HepG2 (cell line): Measurements from ENCODE around the gene CMAS. TPM values are rescaled to one million over a fixed set of nuclear protein-coding genes. Genes with fewer than 3 reads are reported as not detected.

Experiments used
- AKAP8 ChIP-seq: sonication (generic); formaldehyde crosslinking; IDR thresholded peaks from 2 replicates; pipeline ENCODE4 v1.5.1; 2020; ENCODE audit warnings: mild to moderate bottlenecking, missing genetic modification reagents
- ERF ChIP-seq: IDR thresholded peaks from 2 replicates; pipeline ENCODE4 v1.6.1; 2018; ENCODE audit warnings: missing biosample characterization, missing genetic modification reagents
- GTF2F1 ChIP-seq: fragments of 150-350 bp; IDR thresholded peaks from 2 replicates; pipeline ENCODE4 v1.6.1; 2014; ENCODE audit warnings: low read length
- HNRNPH1 ChIP-seq: fragments of 200-400 bp; formaldehyde crosslinking; optimal IDR thresholded peaks from 2 replicates; pipeline ENCODE3; 2017; ENCODE audit warnings: mild to moderate bottlenecking, low read depth, low read length
- HOXA7 ChIP-seq: sonication (generic); formaldehyde crosslinking; IDR thresholded peaks from 2 replicates; pipeline ENCODE4 v1.8.1; 2022; ENCODE audit warnings: mild to moderate bottlenecking, missing genetic modification reagents, moderate library complexity
- ISL2 ChIP-seq: sonication (generic); formaldehyde crosslinking; IDR thresholded peaks from 2 replicates; pipeline ENCODE4 v1.5.0; 2020; ENCODE audit warnings: missing genetic modification reagents
- KDM6A ChIP-seq: IDR thresholded peaks from 2 replicates; pipeline ENCODE4 v1.6.1; 2016; ENCODE audit warnings: low read depth
- KLF6 ChIP-seq: IDR thresholded peaks from 2 replicates; pipeline ENCODE4 v1.8.0; 2016; ENCODE audit warnings: missing biosample characterization, missing genetic modification reagents
- NCOA5 ChIP-seq: sonication (generic); formaldehyde crosslinking; IDR thresholded peaks from 2 replicates; pipeline ENCODE4 v1.4.0; 2020; ENCODE audit warnings: missing genetic modification reagents
- NFE2L1 ChIP-seq: sonication (generic); formaldehyde crosslinking; IDR thresholded peaks from 2 replicates; pipeline ENCODE4 v1.4.0; 2020; ENCODE audit warnings: missing genetic modification reagents, mild to moderate bottlenecking, borderline replicate concordance
- PHF8 ChIP-seq: sonication (generic); formaldehyde crosslinking; IDR thresholded peaks from 2 replicates; pipeline ENCODE4 v1.5.0; 2020; ENCODE audit warnings: missing genetic modification reagents
- REL ChIP-seq: sonication (generic); formaldehyde crosslinking; conservative IDR thresholded peaks from 2 replicates; pipeline ENCODE4 v1.8.0; 2022; ENCODE audit warnings: mild to moderate bottlenecking, missing genetic modification reagents, moderate library complexity
- SRSF9 ChIP-seq: fragments of 200-400 bp; formaldehyde crosslinking; IDR thresholded peaks from 2 replicates; pipeline ENCODE4 v1.6.1; 2018; ENCODE audit warnings: borderline replicate concordance, mild to moderate bottlenecking, low read depth, low read length; ENCODE audit not compliant: insufficient read depth, poor library complexity, severe bottlenecking
- ZNF12 ChIP-seq: sonication (generic); formaldehyde crosslinking; IDR thresholded peaks from 2 replicates; pipeline ENCODE4 v1.5.0; 2020; ENCODE audit warnings: missing genetic modification reagents
- ZNF121 ChIP-seq: sonication (generic); formaldehyde crosslinking; IDR thresholded peaks from 2 replicates; pipeline ENCODE4 v1.5.0; 2020; ENCODE audit warnings: mild to moderate bottlenecking, missing genetic modification reagents
- ZNF547 ChIP-seq: sonication (generic); formaldehyde crosslinking; IDR thresholded peaks from 2 replicates; pipeline ENCODE4 v1.5.1; 2020; ENCODE audit warnings: mild to moderate bottlenecking, missing genetic modification reagents
- ZNF629 ChIP-seq: sonication (generic); formaldehyde crosslinking; conservative IDR thresholded peaks from 2 replicates; pipeline ENCODE4 v1.5.0; 2020; ENCODE audit warnings: missing genetic modification reagents
- ZNF850 ChIP-seq: sonication (generic); formaldehyde crosslinking; conservative IDR thresholded peaks from 2 replicates; pipeline ENCODE4 v1.9.0; 2021; ENCODE audit warnings: mild to moderate bottlenecking, missing genetic modification reagents
- polyA plus RNA-seq, 8 experiments: library from polyadenylated mRNA; depleted of rRNA in 3 of 8; stranded (reverse) in 7 of 8; unstranded in 1 of 8; fragments of >200 nt; fragmentation: Illumina TruSeq in 4 of 8; extraction: Trizol in 4 of 8; gene quantifications; 2 replicates each; pipeline versions ENCODE4 v1.2.1 to v1.2.3, GENCODE V29; 2011 to 2016; ENCODE audit warnings: low read depth in 4 of 8, missing spikeins in 1 of 8, mixed read lengths in 1 of 8; ENCODE audit not compliant: insufficient read depth in 1 of 8
- total RNA-seq, 5 experiments: library from RNA; depleted of rRNA; stranded (reverse); fragments of >200 nt; fragmentation: Illumina TruSeq; extraction: Trizol; gene quantifications; 2 replicates each; pipeline ENCODE4 v1.2.3, GENCODE V29; 2016; ENCODE audit warnings: low read depth in 1 of 5
- TF ChIP-seq, protein P1 (sequence below): sonication (generic); formaldehyde crosslinking; IDR thresholded peaks from 2 replicates; pipeline ENCODE4 v1.4.0; 2020; ENCODE audit warnings: missing genetic modification reagents, borderline replicate concordance
- TF ChIP-seq, protein P2 (sequence below): sonication (generic); formaldehyde crosslinking; IDR thresholded peaks from 2 replicates; pipeline ENCODE4 v1.5.1; 2020; ENCODE audit warnings: missing genetic modification reagents, mild to moderate bottlenecking, borderline replicate concordance
- TF ChIP-seq, protein P3 (sequence below): sonication (generic); formaldehyde crosslinking; IDR thresholded peaks from 2 replicates; pipeline ENCODE4 v1.5.0; 2020; ENCODE audit warnings: missing genetic modification reagents
- TF ChIP-seq, protein P4 (sequence below): sonication (generic); formaldehyde crosslinking; IDR thresholded peaks from 2 replicates; pipeline ENCODE4 v1.8.1; 2023; ENCODE audit warnings: missing genetic modification reagents, inconsistent platforms, borderline replicate concordance

Gene CMAS
- total and polyA plus RNA-seq, 2 of the 13 experiments (the other 11 are each of a cell fraction or from before 2014, with no cell fraction given): 14.0 to 21.3 TPM

DNA sequence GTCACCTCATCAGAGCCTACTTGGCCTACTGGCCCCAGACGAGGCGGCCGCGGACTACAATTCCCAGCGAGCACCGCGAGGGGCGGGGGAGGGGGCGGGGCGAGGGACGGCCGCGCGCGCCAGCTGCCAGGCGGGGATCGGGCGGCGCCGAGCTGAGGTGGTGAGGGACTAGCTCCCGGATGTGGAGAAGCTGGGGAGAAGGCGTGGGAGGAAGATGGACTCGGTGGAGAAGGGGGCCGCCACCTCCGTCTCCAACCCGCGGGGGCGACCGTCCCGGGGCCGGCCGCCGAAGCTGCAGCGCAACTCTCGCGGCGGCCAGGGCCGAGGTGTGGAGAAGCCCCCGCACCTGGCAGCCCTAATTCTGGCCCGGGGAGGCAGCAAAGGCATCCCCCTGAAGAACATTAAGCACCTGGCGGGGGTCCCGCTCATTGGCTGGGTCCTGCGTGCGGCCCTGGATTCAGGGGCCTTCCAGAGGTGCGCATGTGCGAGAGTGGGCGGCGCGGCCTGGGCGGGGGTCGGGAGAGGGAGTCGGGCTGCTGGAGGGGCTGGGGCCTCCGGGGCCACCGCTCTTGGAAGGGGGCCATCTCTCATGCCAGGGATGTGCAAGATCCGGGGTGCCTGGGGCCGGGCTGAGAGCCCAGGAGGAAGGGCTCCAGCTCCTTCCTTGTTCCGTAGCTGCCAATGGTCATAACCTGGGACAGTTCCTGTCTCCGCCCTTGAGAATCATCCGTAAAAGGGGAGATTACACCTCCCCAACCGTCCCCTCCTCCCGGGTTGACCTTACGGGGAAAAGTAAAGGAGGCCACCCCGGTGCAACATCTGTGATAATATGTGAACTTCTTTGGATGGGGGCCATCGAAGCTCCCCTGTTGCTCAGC, at the start of gene CMAS (continued):
- TF ChIP-seq, protein P1, sequence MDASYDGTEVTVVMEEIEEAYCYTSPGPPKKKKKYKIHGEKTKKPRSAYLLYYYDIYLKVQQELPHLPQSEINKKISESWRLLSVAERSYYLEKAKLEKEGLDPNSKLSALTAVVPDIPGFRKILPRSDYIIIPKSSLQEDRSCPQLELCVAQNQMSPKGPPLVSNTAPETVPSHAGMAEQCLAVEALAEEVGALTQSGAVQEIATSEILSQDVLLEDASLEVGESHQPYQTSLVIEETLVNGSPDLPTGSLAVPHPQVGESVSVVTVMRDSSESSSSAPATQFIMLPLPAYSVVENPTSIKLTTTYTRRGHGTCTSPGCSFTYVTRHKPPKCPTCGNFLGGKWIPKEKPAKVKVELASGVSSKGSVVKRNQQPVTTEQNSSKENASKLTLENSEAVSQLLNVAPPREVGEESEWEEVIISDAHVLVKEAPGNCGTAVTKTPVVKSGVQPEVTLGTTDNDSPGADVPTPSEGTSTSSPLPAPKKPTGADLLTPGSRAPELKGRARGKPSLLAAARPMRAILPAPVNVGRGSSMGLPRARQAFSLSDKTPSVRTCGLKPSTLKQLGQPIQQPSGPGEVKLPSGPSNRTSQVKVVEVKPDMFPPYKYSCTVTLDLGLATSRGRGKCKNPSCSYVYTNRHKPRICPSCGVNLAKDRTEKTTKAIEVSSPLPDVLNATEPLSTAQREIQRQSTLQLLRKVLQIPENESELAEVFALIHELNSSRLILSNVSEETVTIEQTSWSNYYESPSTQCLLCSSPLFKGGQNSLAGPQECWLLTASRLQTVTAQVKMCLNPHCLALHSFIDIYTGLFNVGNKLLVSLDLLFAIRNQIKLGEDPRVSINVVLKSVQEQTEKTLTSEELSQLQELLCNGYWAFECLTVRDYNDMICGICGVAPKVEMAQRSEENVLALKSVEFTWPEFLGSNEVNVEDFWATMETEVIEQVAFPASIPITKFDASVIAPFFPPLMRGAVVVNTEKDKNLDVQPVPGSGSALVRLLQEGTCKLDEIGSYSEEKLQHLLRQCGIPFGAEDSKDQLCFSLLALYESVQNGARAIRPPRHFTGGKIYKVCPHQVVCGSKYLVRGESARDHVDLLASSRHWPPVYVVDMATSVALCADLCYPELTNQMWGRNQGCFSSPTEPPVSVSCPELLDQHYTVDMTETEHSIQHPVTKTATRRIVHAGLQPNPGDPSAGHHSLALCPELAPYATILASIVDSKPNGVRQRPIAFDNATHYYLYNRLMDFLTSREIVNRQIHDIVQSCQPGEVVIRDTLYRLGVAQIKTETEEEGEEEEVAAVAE (CRISPR knock-in tag): no peak
- TF ChIP-seq ZNF12 (CRISPR knock-in tag): no peak
- no peak for TF ChIP-seq ISL2 (CRISPR knock-in tag)
- no peak for TF ChIP-seq NCOA5 (CRISPR knock-in tag)
- no peak for TF ChIP-seq HNRNPH1
- TF ChIP-seq, protein P2, sequence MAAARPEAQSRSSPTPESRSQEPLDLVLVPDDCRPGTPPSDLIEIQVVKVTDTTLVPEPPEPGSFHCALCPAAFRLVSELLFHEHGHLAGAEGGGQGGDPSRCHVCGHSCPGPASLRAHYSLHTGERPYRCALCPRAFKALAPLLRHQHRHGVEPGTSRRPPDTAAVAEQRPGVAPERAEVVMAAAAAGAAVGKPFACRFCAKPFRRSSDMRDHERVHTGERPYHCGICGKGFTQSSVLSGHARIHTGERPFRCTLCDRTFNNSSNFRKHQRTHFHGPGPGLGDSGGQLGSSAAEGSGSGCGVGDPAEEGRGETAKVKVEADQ (CRISPR knock-in tag): no peak; the same call in 1 of the 2 replicates
- peak; percentile 44; the same call in 1 of the 2 replicates for TF ChIP-seq ERF (CRISPR knock-in tag)
- TF ChIP-seq KLF6 (CRISPR knock-in tag): peak; percentile 46; the same call in 1 of the 2 replicates
- TF ChIP-seq PHF8 (CRISPR knock-in tag): peak; percentile 91
- TF ChIP-seq SRSF9: no peak
- no peak for TF ChIP-seq ZNF121 (CRISPR knock-in tag)
- peak; percentile 57; the same call in 1 of the 2 replicates for TF ChIP-seq ZNF547 (CRISPR knock-in tag)
- no peak for TF ChIP-seq HOXA7
- TF ChIP-seq, protein P3, sequence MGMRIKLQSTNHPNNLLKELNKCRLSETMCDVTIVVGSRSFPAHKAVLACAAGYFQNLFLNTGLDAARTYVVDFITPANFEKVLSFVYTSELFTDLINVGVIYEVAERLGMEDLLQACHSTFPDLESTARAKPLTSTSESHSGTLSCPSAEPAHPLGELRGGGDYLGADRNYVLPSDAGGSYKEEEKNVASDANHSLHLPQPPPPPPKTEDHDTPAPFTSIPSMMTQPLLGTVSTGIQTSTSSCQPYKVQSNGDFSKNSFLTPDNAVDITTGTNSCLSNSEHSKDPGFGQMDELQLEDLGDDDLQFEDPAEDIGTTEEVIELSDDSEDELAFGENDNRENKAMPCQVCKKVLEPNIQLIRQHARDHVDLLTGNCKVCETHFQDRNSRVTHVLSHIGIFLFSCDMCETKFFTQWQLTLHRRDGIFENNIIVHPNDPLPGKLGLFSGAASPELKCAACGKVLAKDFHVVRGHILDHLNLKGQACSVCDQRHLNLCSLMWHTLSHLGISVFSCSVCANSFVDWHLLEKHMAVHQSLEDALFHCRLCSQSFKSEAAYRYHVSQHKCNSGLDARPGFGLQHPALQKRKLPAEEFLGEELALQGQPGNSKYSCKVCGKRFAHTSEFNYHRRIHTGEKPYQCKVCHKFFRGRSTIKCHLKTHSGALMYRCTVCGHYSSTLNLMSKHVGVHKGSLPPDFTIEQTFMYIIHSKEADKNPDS (CRISPR knock-in tag): no peak
- no peak for TF ChIP-seq KDM6A
- TF ChIP-seq NFE2L1 (CRISPR knock-in tag): no peak
- TF ChIP-seq ZNF629: no peak
- TF ChIP-seq, protein P4, sequence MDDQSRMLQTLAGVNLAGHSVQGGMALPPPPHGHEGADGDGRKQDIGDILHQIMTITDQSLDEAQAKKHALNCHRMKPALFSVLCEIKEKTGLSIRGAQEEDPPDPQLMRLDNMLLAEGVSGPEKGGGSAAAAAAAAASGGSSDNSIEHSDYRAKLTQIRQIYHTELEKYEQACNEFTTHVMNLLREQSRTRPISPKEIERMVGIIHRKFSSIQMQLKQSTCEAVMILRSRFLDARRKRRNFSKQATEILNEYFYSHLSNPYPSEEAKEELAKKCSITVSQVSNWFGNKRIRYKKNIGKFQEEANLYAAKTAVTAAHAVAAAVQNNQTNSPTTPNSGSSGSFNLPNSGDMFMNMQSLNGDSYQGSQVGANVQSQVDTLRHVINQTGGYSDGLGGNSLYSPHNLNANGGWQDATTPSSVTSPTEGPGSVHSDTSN: no peak
- TF ChIP-seq REL (CRISPR knock-in tag): no peak
- TF ChIP-seq AKAP8 (CRISPR knock-in tag): no peak
- no peak for TF ChIP-seq ZNF850
- no peak for TF ChIP-seq GTF2F1
